ENCODE data around the gene TRAF2. TPM values are rescaled to one million over a fixed set of nuclear protein-coding genes. Genes with fewer than 3 reads are reported as not detected.

The TRAF2 gene
- total RNA-seq, 6 experiments from 2014 or later = 5.8 to 8.8 (median 7.1) TPM

DNA sequence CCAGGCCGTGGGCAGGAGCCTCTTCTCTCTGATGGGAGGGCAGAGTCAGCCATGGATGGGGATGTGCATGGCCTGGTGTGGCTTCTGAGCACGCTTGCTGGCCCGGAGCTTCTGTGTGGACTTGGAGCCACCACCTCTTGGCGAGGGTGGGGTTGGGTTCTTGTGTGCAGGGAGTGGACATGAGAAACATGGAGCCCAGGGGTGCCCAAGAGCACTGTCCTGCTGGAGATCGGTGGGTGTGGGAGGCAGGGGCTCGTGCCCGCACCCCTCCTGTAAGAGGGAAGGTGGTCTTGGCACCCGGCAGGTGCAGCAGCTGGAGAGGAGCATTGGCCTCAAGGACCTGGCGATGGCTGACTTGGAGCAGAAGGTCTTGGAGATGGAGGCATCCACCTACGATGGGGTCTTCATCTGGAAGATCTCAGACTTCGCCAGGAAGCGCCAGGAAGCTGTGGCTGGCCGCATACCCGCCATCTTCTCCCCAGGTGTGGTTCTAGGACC, 34.5 kb downstream of the TRAF2 start:
- no peak for DNase-seq

DNA sequence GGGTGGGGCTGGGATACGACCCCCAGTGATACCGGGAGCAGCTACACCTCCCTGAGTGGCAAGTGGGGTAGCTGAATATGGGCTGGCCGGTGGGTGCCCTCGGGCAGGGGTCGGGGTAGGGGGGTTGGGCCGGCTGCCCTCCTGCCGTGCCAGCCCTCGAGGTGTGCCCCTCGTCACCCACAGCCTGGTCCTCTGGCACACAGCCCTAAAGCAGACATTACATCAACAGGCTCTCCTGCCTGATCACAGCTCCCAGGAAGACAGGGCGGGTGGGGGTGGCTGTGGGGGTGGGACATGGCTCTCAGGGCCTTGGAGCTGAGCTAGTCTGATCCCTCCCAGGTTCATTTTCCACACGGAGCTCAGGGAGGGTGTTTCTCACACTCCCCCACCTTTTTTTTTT, 35.0 kb downstream of the TRAF2 start:
- DNase-seq = no peak
- WGBS (ENCODE audit: insufficient coverage, low coverage, low lambda C conversion rate, missing lambda C conversion rate) = 100% methylated on average over 1 of the region's 11 CpGs
- peaks cover 0 to 45% (median 10%) of the 10 kb centered on the region in 4 donors for H3K36me3 ChIP-seq

More for the DNA sequence above, 34.5 kb downstream of the TRAF2 start:
- no peak overlapping the region for H3K27ac ChIP-seq
- no peaks in the 10 kb centered on the region for H3K27me3 ChIP-seq
- no peak overlapping the region for H3K4me3 ChIP-seq
- no peaks in the 10 kb centered on the region for H3K9me3 ChIP-seq
- no peak for ATAC-seq
- peaks cover 0 to 42% (median 10%) of the 10 kb centered on the region in 4 donors for H3K36me3 ChIP-seq
- WGBS (ENCODE audit: insufficient coverage, low coverage, low lambda C conversion rate, missing lambda C conversion rate) = no CpG with 5 or more reads among the region's 14 CpGs
- TF ChIP-seq, protein P1, sequence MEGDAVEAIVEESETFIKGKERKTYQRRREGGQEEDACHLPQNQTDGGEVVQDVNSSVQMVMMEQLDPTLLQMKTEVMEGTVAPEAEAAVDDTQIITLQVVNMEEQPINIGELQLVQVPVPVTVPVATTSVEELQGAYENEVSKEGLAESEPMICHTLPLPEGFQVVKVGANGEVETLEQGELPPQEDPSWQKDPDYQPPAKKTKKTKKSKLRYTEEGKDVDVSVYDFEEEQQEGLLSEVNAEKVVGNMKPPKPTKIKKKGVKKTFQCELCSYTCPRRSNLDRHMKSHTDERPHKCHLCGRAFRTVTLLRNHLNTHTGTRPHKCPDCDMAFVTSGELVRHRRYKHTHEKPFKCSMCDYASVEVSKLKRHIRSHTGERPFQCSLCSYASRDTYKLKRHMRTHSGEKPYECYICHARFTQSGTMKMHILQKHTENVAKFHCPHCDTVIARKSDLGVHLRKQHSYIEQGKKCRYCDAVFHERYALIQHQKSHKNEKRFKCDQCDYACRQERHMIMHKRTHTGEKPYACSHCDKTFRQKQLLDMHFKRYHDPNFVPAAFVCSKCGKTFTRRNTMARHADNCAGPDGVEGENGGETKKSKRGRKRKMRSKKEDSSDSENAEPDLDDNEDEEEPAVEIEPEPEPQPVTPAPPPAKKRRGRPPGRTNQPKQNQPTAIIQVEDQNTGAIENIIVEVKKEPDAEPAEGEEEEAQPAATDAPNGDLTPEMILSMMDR (IDR thresholded peaks at IDR 0.05) = no peak
- TF ChIP-seq POLR2A (IDR thresholded peaks at IDR 0.05) = no peak
- no peaks in the 10 kb centered on the region for H3K4me1 ChIP-seq
- intact Hi-C loops (cut with DNase I) = no loop called here

GRCh38 chr9:136921718-136922117, 35.4 kb downstream of the TRAF2 start:
- H3K36me3 ChIP-seq = peaks cover 0 to 41% (median 10%) of the 10 kb centered on the region in 4 donors
- ATAC-seq = no peak
- intact Hi-C loops (cut with DNase I) = no loop called here
- 89% methylated on average over 4 of the region's 10 CpGs for WGBS (ENCODE audit: insufficient coverage, low coverage, low lambda C conversion rate, missing lambda C conversion rate)
- H3K27ac ChIP-seq = no peak overlapping the region
- H3K27me3 ChIP-seq = no peaks in the 10 kb centered on the region
- H3K9me3 ChIP-seq = no peaks in the 10 kb centered on the region
- TF ChIP-seq, protein P1 (IDR thresholded peaks at IDR 0.05) = no peak
- no peak for DNase-seq
- no peak overlapping the region for H3K4me3 ChIP-seq
- no peaks in the 10 kb centered on the region for H3K4me1 ChIP-seq

More for the DNA sequence above, 35.0 kb downstream of the TRAF2 start:
- intact Hi-C loops (cut with DNase I) = no loop called here
- H3K4me3 ChIP-seq = no peak overlapping the region
- no peaks in the 10 kb centered on the region for H3K4me1 ChIP-seq
- no peak overlapping the region for H3K27ac ChIP-seq
- no peaks in the 10 kb centered on the region for H3K9me3 ChIP-seq
- TF ChIP-seq, protein P1 (IDR thresholded peaks at IDR 0.05) = no peak
- TF ChIP-seq POLR2A (IDR thresholded peaks at IDR 0.05) = no peak
- ATAC-seq = no peak
- no peaks in the 10 kb centered on the region for H3K27me3 ChIP-seq

- Histone ChIP-seq H3K27me3 (no peaks in the 10 kb centered on the region), H3K9me3 (no peaks in the 10 kb centered on the region), H3K27ac (no peak overlapping the region), H3K4me3 (no peak overlapping the region), H3K4me1 (no peaks in the 10 kb centered on the region), H3K36me3 (peaks cover 0 to 33% (median 10%) of the 10 kb centered on the region in 4 donors)
- no peak for ATAC-seq
- WGBS (ENCODE audit: insufficient coverage, low coverage, low lambda C conversion rate, missing lambda C conversion rate) = 94% methylated on average over 18 of the region's 19 CpGs
- TF ChIP-seq, protein P1 (IDR thresholded peaks at IDR 0.05) = no peak
- no peak for TF ChIP-seq POLR2A (IDR thresholded peaks at IDR 0.05)
- DNase-seq = no peak
- intact Hi-C loops (cut with DNase I) = no loop called here
Observed at GRCh38 chr9:136922540-136922939, 36.2 kb downstream of the TRAF2 start.

- TF ChIP-seq POLR2A (IDR thresholded peaks at IDR 0.05) = no peak
- TF ChIP-seq, protein P1 (IDR thresholded peaks at IDR 0.05) = no peak
- Histone ChIP-seq H3K4me3 (no peak overlapping the region), H3K9me3 (no peaks in the 10 kb centered on the region), H3K4me1 (no peaks in the 10 kb centered on the region), H3K36me3 (peaks cover 0 to 26% (median 10%) of the 10 kb centered on the region in 4 donors), H3K27me3 (no peaks in the 10 kb centered on the region), H3K27ac (no peak overlapping the region)
- intact Hi-C loops (cut with DNase I) = no loop called here
- 95% methylated on average over 7 of the region's 19 CpGs for WGBS (ENCODE audit: insufficient coverage, low coverage, low lambda C conversion rate, missing lambda C conversion rate)
- ATAC-seq = no peak
- no peak for DNase-seq
Observed at GRCh38 chr9:136923881-136924280, 37.6 kb downstream of the TRAF2 start.

Measured in right lobe of liver (tissue), 6 donors.